Measurements from ENCODE around the gene LIME1. TPM values are rescaled to one million over a fixed set of nuclear protein-coding genes. Genes with fewer than 3 reads are reported as not detected.
A peak's percentile ranks its signal among the peaks of the same experiment; 100 is the strongest.

The LIME1 gene
- total RNA-seq, 1 experiment from 2014 or later: 7.7 TPM

DNA sequence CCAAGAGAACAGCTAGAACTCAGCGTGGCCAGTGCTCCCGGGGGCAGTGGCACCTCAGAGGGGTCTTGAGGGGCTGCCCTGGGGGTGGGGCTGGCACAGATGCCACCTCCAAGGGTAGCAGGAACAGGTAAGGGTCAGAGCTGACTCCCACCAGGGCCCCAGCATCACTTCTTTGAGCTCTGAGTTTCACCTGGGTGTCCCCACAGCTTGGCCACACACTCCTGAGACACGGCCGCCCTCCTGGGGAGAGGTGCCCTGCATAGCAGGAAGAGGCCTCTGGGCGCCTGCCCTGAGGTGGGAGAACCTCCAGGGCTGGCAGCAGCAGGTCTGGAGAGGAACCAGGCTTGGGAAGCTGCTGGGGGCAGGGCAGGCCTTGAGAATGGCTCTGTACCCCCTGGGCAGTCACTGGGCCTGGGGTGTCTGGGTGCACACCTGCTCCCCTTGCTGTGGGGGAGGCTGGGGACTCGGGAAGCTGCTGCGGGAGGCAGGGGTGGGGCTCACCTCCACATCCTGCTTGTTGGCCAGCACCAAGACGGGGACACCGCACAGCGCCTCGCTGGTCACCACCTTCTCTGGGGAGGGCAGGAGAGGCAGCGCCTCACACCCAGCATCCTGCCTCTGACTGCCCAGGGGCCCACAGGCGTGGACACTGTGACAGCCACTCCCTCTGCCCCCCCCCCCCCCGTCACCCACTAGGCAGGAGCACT is 35.0 kb upstream of the LIME1 start:
- H3K27me3 ChIP-seq (ENCODE audit: control insufficient read depth, insufficient read depth, low read length): no peaks in the 10 kb centered on the region; the same call in 1 of the 2 replicates

DNA sequence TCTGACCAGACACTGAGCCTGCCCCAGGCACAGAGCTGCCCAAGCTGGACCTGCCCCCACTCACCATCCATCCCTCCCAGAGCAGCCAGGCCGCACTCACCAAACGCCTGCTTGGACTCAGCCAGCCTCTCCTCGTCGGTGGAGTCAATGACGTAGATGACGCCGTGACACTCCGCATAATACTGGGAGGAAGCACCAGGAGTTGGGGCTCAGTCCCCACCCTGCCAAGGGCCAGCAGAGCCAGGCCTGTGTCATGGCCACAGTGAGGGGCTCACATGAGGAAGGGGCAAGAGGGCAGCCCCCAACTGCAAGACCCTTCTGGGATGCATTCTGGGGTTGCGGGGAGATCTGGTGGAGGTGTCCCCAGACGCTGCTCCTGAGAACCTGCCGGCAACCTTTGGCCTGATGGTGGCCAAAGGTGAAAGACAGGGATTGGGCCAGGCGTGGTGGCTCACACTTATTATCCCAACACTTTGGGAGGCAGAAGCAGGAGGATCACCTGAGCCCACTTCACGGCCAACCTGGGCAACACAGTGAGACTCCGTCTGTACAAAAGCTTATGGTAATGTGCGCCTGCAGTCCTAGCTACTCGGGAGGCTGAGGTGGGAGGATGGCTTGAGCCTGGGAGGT is 34.3 kb upstream of the LIME1 start:
- Histone ChIP-seq H3K4me3 (ENCODE audit: insufficient read depth, low read depth, low read length) (no peak overlapping the region), H3K36me3 (replicated peaks; ENCODE audit: control insufficient read depth, insufficient read depth, low read length) (peaks cover 16% of the 10 kb centered on the region), H3K27me3 (ENCODE audit: control insufficient read depth, insufficient read depth, low read length) (no peaks in the 10 kb centered on the region; the same call in 1 of the 2 replicates)
- DNase-seq: no peak

More for the DNA sequence above, 35.0 kb upstream of the LIME1 start:
- Histone ChIP-seq H3K4me3 (ENCODE audit: insufficient read depth, low read depth, low read length) (no peak overlapping the region), H3K36me3 (replicated peaks; ENCODE audit: control insufficient read depth, insufficient read depth, low read length) (peaks cover 16% of the 10 kb centered on the region)
- peak; percentile 51 for DNase-seq

DNA sequence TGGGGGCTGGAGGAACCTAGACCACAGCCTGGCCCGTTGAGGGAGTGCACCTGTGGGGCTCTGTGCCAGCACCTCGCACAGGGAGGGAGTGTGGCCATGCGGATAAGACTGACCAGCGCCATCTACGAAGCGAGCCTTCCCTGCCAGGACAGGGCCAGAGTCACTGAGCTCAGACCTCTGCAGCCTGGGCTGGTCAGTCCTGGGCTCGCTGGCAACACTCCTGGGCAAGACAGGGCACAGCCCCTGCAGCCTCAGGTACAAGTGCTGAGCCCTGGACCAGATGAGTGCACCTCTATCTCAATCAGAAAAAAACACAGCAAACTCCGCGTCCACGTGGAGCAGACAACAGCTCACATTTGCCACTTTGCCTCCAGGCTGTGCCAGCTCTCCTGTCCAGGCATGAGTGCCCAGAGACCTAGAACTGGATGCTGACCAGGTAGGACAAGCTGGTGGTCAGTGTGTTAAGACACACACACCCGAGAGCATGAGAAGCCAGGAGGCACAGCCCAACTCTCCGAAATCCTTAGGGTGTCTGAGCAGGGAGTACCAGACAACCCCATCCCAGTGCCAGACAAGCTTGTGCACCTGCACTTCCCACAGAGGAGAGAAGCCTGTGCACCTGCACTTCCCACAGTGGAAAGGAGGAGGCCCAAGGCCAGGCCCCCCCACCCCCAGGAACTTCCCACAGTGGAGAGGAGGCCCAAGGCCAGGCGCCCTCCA is 33.6 kb upstream of the LIME1 start:
- peak; percentile 31 for DNase-seq
- H3K27me3 ChIP-seq (ENCODE audit: control insufficient read depth, insufficient read depth, low read length): no peaks in the 10 kb centered on the region
- no peak overlapping the region for H3K4me3 ChIP-seq (ENCODE audit: insufficient read depth, low read depth, low read length)
- H3K36me3 ChIP-seq (replicated peaks; ENCODE audit: control insufficient read depth, insufficient read depth, low read length): peaks cover 16% of the 10 kb centered on the region

DNA sequence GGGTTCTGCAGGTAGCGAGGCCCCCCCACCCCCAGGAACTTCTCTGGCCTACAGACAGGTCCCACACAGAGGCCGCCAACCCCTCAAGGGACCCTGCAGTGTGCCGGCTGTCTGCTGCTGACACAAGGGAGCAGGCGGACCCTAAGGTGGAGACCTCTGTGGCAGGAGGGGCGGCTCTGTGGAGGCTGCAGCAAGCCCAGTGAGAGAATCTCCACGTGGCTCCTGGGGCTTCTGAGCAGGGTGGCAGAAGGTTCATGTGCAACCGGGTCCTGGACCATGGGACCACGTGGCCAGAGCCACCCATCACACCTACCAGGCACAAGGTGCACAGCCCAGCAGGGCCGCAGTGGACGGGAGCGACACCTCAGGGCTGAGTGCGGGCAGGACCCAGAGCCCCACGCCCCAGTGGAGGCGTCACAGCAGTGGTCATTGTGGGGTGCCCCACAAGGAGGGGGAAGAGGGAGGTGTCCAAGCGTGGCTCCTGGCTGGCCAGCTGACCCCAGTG is 32.9 kb upstream of the LIME1 start:
- H3K4me3 ChIP-seq (ENCODE audit: insufficient read depth, low read depth, low read length): no peak overlapping the region
- peak; percentile 42 for DNase-seq
- H3K36me3 ChIP-seq (replicated peaks; ENCODE audit: control insufficient read depth, insufficient read depth, low read length): peaks cover 16% of the 10 kb centered on the region
- H3K27me3 ChIP-seq (ENCODE audit: control insufficient read depth, insufficient read depth, low read length): no peaks in the 10 kb centered on the region

DNA sequence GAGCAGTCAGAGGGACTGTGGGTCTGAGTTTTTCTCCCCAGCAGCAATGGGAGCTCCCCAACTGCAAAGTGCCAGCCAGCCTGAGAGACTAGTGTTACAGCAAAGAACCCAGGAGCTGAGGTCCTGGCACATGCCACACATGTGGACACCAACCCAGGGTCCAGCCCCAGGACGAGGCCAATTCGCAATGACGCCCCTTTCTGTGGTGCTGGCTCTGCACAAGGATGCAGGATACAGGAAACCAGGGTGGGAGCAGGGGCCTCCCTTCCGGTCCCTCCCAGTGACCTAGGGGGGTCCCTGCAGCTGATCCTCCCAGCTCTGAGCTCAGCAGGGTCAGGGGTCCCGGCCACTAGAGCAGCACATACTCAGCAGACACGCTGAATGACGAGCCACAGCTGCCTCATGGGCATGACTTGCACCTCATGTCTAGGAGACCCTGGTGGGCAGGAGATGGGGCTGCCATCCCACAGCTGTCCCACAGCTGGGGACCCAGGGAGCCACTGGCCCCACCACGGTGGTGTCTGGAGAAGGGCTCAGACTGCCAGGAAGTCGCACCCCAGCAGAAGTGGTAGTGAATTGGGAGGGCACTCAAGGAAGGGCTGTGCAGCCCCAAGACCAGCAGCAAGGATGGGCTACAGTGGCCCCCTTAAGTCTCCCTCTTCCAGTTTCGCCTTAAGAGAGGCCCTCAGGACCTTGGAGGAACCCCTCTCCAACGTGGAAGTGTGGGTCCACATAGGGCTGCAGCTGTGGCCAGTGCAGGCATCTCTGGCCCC is 32.3 kb upstream of the LIME1 start:
- H3K27me3 ChIP-seq (ENCODE audit: control insufficient read depth, insufficient read depth, low read length): no peaks in the 10 kb centered on the region
- peaks cover 16% of the 10 kb centered on the region for H3K36me3 ChIP-seq (replicated peaks; ENCODE audit: control insufficient read depth, insufficient read depth, low read length)
- DNase-seq: peak; percentile 37
- H3K4me3 ChIP-seq (ENCODE audit: insufficient read depth, low read depth, low read length): no peak overlapping the region

DNA sequence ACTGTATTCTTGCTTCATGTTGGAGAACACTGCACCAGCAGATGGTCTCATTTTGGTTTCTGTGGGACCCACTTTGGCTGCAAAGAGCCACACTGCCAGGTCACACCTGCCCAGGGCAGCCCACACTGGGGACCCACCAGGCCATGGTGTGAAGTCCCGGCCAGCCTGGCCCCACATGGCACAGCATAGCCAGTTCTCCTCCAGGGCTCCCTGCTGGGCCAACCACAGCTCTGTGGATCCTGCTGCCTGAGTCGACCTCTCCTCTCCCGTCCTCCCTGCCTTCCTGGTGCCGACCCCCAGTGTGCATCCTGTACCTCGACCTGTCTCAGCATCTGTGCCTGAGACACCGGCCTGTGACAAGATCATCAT is 31.7 kb upstream of the LIME1 start:
- H3K36me3 ChIP-seq (replicated peaks; ENCODE audit: control insufficient read depth, insufficient read depth, low read length): peaks cover 18% of the 10 kb centered on the region
- H3K4me3 ChIP-seq (ENCODE audit: insufficient read depth, low read depth, low read length): no peak overlapping the region
- no peaks in the 10 kb centered on the region for H3K27me3 ChIP-seq (ENCODE audit: control insufficient read depth, insufficient read depth, low read length)
- DNase-seq: peak; percentile 33

DNA sequence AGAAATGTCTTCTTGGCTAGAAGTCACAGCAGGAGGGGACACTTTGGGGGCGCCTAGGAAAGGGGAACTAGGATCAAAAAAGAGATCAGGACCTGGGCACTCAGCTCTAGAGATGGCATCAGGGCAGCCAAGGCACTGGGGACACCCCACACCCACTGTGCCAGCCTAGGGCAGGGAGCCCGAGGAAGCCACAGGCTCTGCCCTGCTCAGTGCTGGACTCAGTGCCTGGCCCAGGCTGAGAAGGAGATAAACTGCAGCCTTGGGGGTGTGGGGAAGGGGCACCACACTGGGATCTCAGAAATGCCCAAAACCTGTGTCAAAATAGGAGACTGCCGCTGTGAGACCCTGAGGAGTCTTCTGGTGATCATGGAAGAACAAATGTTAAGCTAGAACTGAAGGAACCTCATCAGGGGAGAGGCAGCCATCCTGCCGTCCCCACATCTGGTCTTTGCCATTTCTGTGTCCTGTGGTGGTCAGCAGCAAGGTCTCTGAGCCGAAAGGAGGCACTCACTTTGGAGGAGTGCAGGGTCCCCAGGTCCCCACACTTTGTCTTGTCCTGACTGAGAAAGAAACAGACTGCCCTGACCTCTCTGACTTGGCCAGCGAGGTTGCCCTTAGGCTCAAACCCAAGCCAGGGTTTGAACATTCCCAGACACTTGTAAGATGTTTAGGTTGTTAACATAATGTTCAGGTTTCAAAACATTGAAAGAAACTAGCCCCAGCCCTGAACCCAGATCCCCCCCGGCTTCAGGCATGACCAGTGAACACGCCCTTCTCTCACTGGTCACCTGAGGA is 31.0 kb upstream of the LIME1 start:
- H3K27me3 ChIP-seq (ENCODE audit: control insufficient read depth, insufficient read depth, low read length): no peaks in the 10 kb centered on the region
- no peak for DNase-seq
- H3K36me3 ChIP-seq (replicated peaks; ENCODE audit: control insufficient read depth, insufficient read depth, low read length): peaks cover 18% of the 10 kb centered on the region
- H3K4me3 ChIP-seq (ENCODE audit: insufficient read depth, low read depth, low read length): no peak overlapping the region

DNA sequence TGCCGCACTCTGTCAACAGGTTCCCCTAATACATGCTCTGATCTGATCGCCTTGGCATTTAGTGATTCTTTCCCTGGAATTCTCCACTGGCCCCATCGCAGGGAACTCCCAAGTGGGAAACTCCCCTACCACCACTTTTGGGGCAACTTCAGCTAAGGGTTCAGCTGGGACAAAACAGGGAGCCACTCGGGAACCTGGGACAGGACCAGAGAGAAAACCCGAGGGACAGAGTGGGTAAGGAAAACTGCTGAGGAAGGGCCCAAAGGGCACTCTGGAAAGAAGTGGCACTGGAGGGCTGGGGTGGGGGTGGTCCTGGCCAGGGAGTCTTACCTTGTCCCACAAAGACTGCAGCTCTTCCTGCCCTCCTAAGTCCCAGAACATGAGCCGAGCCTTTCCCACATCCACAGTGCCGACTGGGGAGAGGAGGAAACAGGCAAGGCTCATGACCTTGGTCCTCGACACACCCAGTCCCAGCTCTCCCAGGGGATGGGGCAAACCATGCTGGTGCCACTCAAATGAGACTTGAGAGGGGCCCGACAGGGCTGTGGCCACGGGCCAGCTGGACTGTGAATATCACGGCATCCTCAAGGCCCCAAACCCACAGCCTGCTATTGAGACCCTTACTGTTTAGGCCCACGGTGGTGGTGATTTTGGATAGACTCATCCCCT is 30.3 kb upstream of the LIME1 start:
- peak overlapping the region; percentile 91 for H3K4me3 ChIP-seq (ENCODE audit: insufficient read depth, low read depth, low read length)
- peaks cover 20% of the 10 kb centered on the region for H3K36me3 ChIP-seq (replicated peaks; ENCODE audit: control insufficient read depth, insufficient read depth, low read length)
- no peak for DNase-seq
- no peaks in the 10 kb centered on the region for H3K27me3 ChIP-seq (ENCODE audit: control insufficient read depth, insufficient read depth, low read length)

DNA sequence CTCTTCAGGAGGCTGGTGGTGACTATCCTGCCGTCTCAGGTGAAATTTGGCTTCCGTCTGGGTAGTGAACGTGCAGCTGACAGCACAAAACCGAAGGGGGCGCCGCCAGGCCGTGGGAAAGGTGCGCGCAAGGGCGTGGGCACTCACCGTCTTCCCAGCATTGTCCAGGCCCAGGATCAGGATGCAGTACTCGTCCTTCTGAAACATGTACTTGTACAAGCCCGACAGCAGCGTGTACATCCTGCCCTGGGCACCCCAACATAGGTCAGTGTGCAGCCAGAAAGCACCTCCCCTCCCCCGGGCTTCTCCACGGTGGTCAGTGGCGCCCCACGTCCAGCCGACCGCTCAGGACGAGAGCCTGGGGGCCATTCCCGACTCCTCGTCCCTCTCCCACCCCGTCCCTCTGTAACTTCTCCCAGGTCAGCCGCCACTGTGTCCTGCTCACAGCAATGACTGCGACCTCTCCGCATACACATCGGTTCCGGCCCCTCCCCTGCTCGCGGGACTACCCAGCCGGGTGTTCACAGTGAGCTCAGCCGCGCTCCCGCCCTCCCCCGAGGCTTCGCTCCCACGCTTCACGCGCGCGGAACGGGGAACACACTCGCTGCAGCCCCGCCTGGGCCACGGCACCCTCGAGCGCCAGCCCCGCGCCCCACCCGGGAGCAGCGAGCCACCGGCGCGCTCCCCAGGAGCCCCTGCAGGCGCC is 29.5 kb upstream of the LIME1 start:
- Histone ChIP-seq H3K27me3 (ENCODE audit: control insufficient read depth, insufficient read depth, low read length) (no peaks in the 10 kb centered on the region), H3K4me3 (ENCODE audit: insufficient read depth, low read depth, low read length) (peak overlapping the region; percentile 91), H3K36me3 (replicated peaks; ENCODE audit: control insufficient read depth, insufficient read depth, low read length) (peaks cover 25% of the 10 kb centered on the region)
- DNase-seq: peak; percentile 86

DNA sequence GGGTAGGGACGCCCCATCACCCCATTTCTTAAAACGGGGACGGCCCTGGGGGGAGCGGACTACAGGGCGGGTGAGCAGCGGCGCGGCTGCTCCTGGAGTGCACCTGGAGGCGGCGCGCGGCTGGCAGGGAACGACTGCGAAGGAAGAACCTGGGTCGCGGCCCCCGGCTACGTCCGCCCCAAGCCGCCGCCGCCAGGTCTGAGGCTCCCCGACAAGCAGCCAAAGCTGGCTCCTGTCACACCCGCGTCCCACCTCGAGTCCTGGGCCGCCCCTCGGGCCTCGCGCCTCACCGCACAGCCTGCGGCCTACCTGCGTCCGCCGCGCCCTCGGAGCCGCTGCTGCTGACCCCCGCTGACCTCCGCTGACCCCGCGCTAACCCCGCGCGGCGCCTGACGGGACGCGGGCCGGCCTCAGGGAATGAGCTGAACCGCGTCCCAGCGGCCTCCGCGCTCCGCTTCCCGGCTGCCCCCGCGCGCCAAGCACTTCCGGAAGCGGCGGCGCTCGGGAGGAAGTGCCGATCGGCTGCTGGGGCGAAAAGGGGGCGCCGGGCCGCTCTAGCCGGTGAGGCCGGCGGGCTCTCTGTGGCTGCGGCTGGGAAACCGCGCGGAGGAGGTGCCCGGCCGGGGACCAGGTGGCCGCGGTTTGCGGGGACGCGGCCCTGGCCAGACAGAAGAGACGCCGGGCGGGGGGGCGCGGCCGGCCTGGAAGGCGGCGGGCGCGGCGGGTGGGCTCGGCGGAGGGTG is 28.7 kb upstream of the LIME1 start, which contains the start of the genes ARFRP1 and ZGPAT:
ARFRP1 (minus strand) TSS at position 419 of the 743 bp plus-strand sequence. CDS start 885 bp downstream, outside the sequence.
ZGPAT (plus strand) TSS at position 482 of the 743 bp plus-strand sequence. CDS start 542 bp downstream, outside the sequence.
- Histone ChIP-seq H3K4me3 (ENCODE audit: insufficient read depth, low read depth, low read length) (peak within 1 kb of the TSS; percentile 91), H3K36me3 (replicated peaks; ENCODE audit: control insufficient read depth, insufficient read depth, low read length) (peaks cover 25% of the 10 kb centered on the region), H3K27me3 (ENCODE audit: control insufficient read depth, insufficient read depth, low read length) (no peaks in the 10 kb centered on the region)
- peak; percentile 97 for DNase-seq

DNA sequence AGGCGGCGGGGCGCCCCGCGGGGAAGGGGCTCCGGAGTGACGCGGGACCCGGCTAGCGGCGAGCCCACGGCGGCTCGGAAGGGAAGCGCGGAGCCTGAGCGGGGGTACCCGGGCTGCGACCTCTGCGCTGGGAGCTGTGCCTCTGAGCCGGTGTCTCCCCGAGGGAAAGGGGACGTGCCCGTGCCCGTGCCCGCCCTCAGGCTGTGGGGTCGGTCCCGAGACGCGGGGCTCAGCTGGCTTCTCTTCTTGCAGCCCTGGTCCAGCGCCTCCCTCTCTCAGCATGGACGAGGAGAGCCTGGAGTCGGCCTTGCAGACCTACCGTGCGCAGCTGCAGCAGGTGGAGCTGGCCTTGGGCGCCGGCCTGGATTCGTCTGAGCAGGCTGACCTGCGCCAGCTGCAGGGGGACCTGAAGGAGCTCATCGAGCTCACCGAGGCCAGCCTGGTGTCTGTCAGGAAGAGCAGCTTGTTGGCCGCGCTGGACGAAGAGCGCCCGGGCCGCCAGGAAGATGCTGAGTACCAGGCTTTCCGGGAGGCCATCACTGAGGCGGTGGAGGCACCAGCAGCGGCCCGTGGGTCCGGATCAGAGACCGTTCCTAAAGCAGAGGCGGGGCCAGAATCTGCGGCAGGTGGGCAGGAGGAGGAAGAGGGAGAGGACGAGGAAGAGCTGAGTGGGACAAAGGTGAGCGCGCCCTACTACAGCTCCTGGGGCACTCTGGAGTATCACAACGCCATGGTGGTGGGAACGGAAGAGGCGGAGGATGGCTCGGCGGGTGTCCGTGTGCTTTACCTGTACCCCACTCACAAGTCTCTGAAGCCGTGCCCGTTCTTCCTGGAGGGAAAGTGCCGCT is 27.9 kb upstream of the LIME1 start:
- H3K36me3 ChIP-seq (replicated peaks; ENCODE audit: control insufficient read depth, insufficient read depth, low read length): peaks cover 25% of the 10 kb centered on the region
- no peak for DNase-seq
- peak overlapping the region; percentile 91 for H3K4me3 ChIP-seq (ENCODE audit: insufficient read depth, low read depth, low read length)
- H3K27me3 ChIP-seq (ENCODE audit: control insufficient read depth, insufficient read depth, low read length): no peaks in the 10 kb centered on the region

Measured in H7 (cell line).